B cell (primary cell): ENCODE measurements around the gene C15orf40. TPM values are rescaled to one million over a fixed set of nuclear protein-coding genes. Genes with fewer than 3 reads are reported as not detected.
A peak's percentile ranks its signal among the peaks of the same experiment; 100 is the strongest.

Experiments
- ATAC-seq: fragments of 200-7000 bp; cut with Tn5 transposase; one replicate; pipeline ENCODE4 v1.10.0; 2021; ENCODE audit warnings: low read depth, mild to moderate bottlenecking, moderate number of reproducible peaks, moderate library complexity
- CTCF ChIA-PET: fragments of 350-600 bp; sonication (Branson Sonifier 250); formaldehyde crosslinking; loops from one replicate; lab custom pipeline; 2021; ENCODE audit warnings: antibody characterized with exemption, inconsistent platforms; lab: Charles Lee
- POLR2A ChIA-PET: fragments of 350-600 bp; sonication (Branson Sonifier 250); formaldehyde crosslinking; loops from one replicate; lab custom pipeline; 2021; ENCODE audit warnings: antibody characterized with exemption; lab: Charles Lee
- DNase-seq: peaks from one replicate; pipeline ENCODE4 v3.0.0; 2013
- H2AFZ ChIP-seq: 2 replicates; pipeline ENCODE4 v1.6.1; 2012; ENCODE audit warnings: mild to moderate bottlenecking, low read depth, low read length; ENCODE audit not compliant: insufficient read depth, poor library complexity, severe bottlenecking
- H3K27ac ChIP-seq, 2 donors: 1 replicate in 1 of 2; 2 replicates in 1 of 2; pipeline ENCODE4 v1.5.1; 2012 to 2013; ENCODE audit warnings: low read length in 2 of 2, mild to moderate bottlenecking in 2 of 2, moderate library complexity in 1 of 2
- H3K27me3 ChIP-seq, 4 experiments: fragments of 200-600 bp in 1 of 4; sonication (generic) in 1 of 4; replicated peaks in 1 of 4; 1 replicate in 2 of 4; 2 replicates in 2 of 4; pipeline versions ENCODE4 v1.6.1 to v1.7.0; 2013 to 2016; ENCODE audit warnings: low read length in 3 of 4, mild to moderate bottlenecking in 2 of 4, mixed read lengths in 1 of 4, moderate library complexity in 1 of 4; ENCODE audit not compliant: insufficient read depth in 4 of 4, control insufficient read depth in 3 of 4; ENCODE audit errors: control extremely low read depth in 1 of 4
- H3K36me3 ChIP-seq, 2 experiments: replicated peaks in 1 of 2; 1 replicate in 1 of 2; 2 replicates in 1 of 2; pipeline versions ENCODE4 v1.6.1 to v1.7.1; 2013; ENCODE audit warnings: low read length in 1 of 2; ENCODE audit not compliant: insufficient read depth in 2 of 2, control insufficient read depth in 1 of 2; ENCODE audit errors: control extremely low read depth in 1 of 2, extremely low read depth in 1 of 2
- H3K4me1 ChIP-seq, 2 donors: fragments of 200-600 bp in 1 of 2; sonication (generic) in 1 of 2; 1 replicate in 1 of 2; 2 replicates in 1 of 2; pipeline versions ENCODE4 v1.5.1 to v1.6.1; 2013 to 2017; ENCODE audit warnings: low read length in 2 of 2; ENCODE audit not compliant: control insufficient read depth in 2 of 2, insufficient read depth in 2 of 2
- H3K4me2 ChIP-seq: replicated peaks from 2 replicates; pipeline ENCODE3; 2012; ENCODE audit warnings: mild to moderate bottlenecking, low read depth, low read length; ENCODE audit not compliant: poor library complexity, severe bottlenecking
- H3K4me3 ChIP-seq, 5 experiments: fragments of 200-600 bp in 1 of 5; sonication (generic) in 1 of 5; 1 replicate in 3 of 5; 2 replicates in 2 of 5; pipeline versions ENCODE4 v1.5.1 to v1.7.0; 2011 to 2016; ENCODE audit warnings: low read length in 4 of 5, mild to moderate bottlenecking in 4 of 5, low read depth in 2 of 5, control low read depth in 1 of 5, moderate library complexity in 1 of 5; ENCODE audit not compliant: insufficient read depth in 1 of 5; ENCODE audit errors: control extremely low read depth in 1 of 5, extremely low read depth in 1 of 5
- H3K79me2 ChIP-seq: fragments of 200-600 bp; sonication (generic); one replicate; pipeline ENCODE4 v1.6.0; 2016; ENCODE audit warnings: low read length; ENCODE audit not compliant: control insufficient read depth, insufficient read depth
- H3K9ac ChIP-seq: fragments of 200-600 bp; sonication (generic); 2 replicates; pipeline ENCODE4 v1.6.1; 2017; ENCODE audit warnings: mild to moderate bottlenecking, low read length, moderate library complexity
- H3K9me3 ChIP-seq, 3 donors: one replicate each; pipeline versions ENCODE4 v1.6.1 to v1.7.1; 2013; ENCODE audit warnings: low read length in 2 of 3; ENCODE audit not compliant: control insufficient read depth in 2 of 3, insufficient read depth in 1 of 3; ENCODE audit errors: control extremely low read depth in 1 of 3
- H4K20me1 ChIP-seq: 2 replicates; pipeline ENCODE4 v1.6.0; 2012; ENCODE audit warnings: mild to moderate bottlenecking, low read length; ENCODE audit not compliant: insufficient read depth, control insufficient read depth, poor library complexity, severe bottlenecking
- H3K27ac Mint-ChIP-seq: one replicate; pipeline ENCODE4 v1.8.0; 2021; ENCODE audit warnings: mixed read lengths
- H3K27me3 Mint-ChIP-seq: one replicate; pipeline ENCODE4 v1.8.0; 2021; ENCODE audit warnings: mixed read lengths
- H3K4me1 Mint-ChIP-seq: one replicate; pipeline ENCODE4 v1.8.0; 2021; ENCODE audit warnings: mixed read lengths
- H3K4me3 Mint-ChIP-seq: one replicate; pipeline ENCODE4 v1.8.0; 2021; ENCODE audit warnings: mixed read lengths
- H3K9me3 Mint-ChIP-seq: one replicate; pipeline ENCODE4 v1.8.0; 2022; ENCODE audit warnings: mixed read lengths; ENCODE audit not compliant: insufficient read depth
- EZH2 ChIP-seq: IDR thresholded peaks from 2 replicates; pipeline ENCODE4 v1.6.1; 2012; ENCODE audit warnings: borderline replicate concordance, low read depth, mild to moderate bottlenecking, moderate library complexity, low read length; ENCODE audit not compliant: insufficient read depth, poor library complexity, severe bottlenecking
- WGBS: methylation state at CpG from one replicate; pipeline ENCODE4 v1.1.5; 2013; ENCODE audit warnings: missing lambda C conversion rate; ENCODE audit not compliant: insufficient coverage; 5-methylcytosine and 5-hydroxymethylcytosine counted together
- intact Hi-C: fragments of 100-400 bp; cut with micrococcal nuclease; formaldehyde crosslinking; loops from one replicate; pipeline ENCODE4 v1.10.0; 2022
- polyA plus RNA-seq: library from polyadenylated mRNA; depleted of rRNA; stranded (reverse); fragments of >200 nt; gene quantifications from 2 replicates; pipeline ENCODE4 v1.2.3, GENCODE V29; 2012
- total RNA-seq, 2 donors: library from RNA; stranded (reverse); fragments of 120-200 nt in 1 of 2; gene quantifications; 1 replicate in 1 of 2; 2 replicates in 1 of 2; pipeline versions ENCODE4 v1.2.3 to v1.2.4, GENCODE V29; 2013 to 2022
- TF ChIP-seq, protein P1 (sequence below): fragments of 200-600 bp; IDR thresholded peaks from one replicate; pipeline ENCODE4 v1.8.0; 2022; ENCODE audit warnings: antibody characterized with exemption, mild to moderate bottlenecking

Gene C15orf40
- total and polyA plus RNA-seq, 2 donors (not counting 1 experiment from before 2014, with no cell fraction given) = 24.0 to 40.7 TPM

GRCh38 chr15:82950295-82950694 is 61.1 kb downstream of the C15orf40 start:
- no peak overlapping the region for H3K27ac ChIP-seq
- H3K4me3 ChIP-seq = no peak overlapping the region
- DNase-seq (no peak), ATAC-seq (no peak)
- intact Hi-C loops = no loop called here
- ChIA-PET POLR2A (interaction anchor here (0.6 kb wide), 1 partner anchor 207 kb away, joined by 4 read pairs; no protein-coding TSS in a partner anchor), CTCF (no interaction called here)
- no peaks in the 10 kb centered on the region for H3K9me3 Mint-ChIP-seq
- no peak overlapping the region for H3K4me3 Mint-ChIP-seq
- H3K4me2 ChIP-seq = peak overlapping the region; percentile 84
- H3K4me1 ChIP-seq = peaks cover 22 to 27% of the 10 kb centered on the region in 2 donors
- no peak overlapping the region for H3K27ac Mint-ChIP-seq
- no peak overlapping the region for H3K9ac ChIP-seq
- H2AFZ ChIP-seq = no peak overlapping the region
- no CpG with 5 or more reads among the region's 5 CpGs for WGBS
- no peaks in the 10 kb centered on the region for H4K20me1 ChIP-seq
- H3K79me2 ChIP-seq = no peaks in the 10 kb centered on the region
- no peaks in the 10 kb centered on the region for H3K36me3 ChIP-seq
- peaks cover 0 to 5% (median 5%) of the 10 kb centered on the region in 4 experiments for H3K27me3 ChIP-seq
- H3K4me1 Mint-ChIP-seq = peaks cover 12% of the 10 kb centered on the region
- TF ChIP-seq EZH2 = no peak
- TF ChIP-seq, protein P1, sequence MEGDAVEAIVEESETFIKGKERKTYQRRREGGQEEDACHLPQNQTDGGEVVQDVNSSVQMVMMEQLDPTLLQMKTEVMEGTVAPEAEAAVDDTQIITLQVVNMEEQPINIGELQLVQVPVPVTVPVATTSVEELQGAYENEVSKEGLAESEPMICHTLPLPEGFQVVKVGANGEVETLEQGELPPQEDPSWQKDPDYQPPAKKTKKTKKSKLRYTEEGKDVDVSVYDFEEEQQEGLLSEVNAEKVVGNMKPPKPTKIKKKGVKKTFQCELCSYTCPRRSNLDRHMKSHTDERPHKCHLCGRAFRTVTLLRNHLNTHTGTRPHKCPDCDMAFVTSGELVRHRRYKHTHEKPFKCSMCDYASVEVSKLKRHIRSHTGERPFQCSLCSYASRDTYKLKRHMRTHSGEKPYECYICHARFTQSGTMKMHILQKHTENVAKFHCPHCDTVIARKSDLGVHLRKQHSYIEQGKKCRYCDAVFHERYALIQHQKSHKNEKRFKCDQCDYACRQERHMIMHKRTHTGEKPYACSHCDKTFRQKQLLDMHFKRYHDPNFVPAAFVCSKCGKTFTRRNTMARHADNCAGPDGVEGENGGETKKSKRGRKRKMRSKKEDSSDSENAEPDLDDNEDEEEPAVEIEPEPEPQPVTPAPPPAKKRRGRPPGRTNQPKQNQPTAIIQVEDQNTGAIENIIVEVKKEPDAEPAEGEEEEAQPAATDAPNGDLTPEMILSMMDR = no peak
- H3K9me3 ChIP-seq = no peaks in the 10 kb centered on the region
- peaks cover 22% of the 10 kb centered on the region for H3K27me3 Mint-ChIP-seq

DNA sequence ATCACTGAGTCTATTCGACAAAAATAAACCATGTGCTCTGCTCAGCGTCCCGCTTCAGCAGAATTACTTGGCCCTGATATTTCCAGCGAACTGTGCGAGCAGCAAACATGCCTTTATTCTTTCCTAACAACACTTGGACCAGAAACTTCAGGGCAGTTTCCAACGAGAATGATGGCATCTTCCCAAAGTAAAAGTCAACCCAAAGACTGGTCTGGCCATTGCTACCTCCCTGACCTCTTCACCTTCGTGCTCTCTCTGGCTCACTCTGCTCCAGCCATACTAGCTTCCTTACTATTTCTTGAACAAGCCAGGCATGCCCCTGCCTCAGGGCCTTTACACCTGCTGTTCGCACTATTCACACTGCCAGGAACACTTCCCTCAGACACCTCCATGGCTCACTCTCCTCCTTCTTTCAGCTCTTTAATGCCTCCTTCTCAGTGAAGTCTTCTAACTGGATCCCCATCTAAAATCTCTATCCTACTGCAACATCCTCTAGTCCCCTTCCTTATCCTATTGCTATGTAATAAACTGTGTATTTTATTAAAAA is 65.2 kb downstream of the C15orf40 start:
- 96% methylated on average over 8 of the region's 8 CpGs for WGBS
- H4K20me1 ChIP-seq = no peaks in the 10 kb centered on the region
- H3K27me3 Mint-ChIP-seq = peaks cover 14% of the 10 kb centered on the region
- H2AFZ ChIP-seq = no peak overlapping the region
- H3K9me3 Mint-ChIP-seq = no peaks in the 10 kb centered on the region
- peaks cover 0 to under 1% (median 0%) of the 10 kb centered on the region in 4 experiments for H3K27me3 ChIP-seq
- H3K79me2 ChIP-seq = no peaks in the 10 kb centered on the region
- peaks cover 18 to 24% of the 10 kb centered on the region in 2 donors for H3K4me1 ChIP-seq
- no peak overlapping the region for H3K4me3 ChIP-seq
- H3K27ac Mint-ChIP-seq = no peak overlapping the region
- H3K4me3 Mint-ChIP-seq = no peak overlapping the region
- no peak overlapping the region for H3K9ac ChIP-seq
- no peaks in the 10 kb centered on the region for H3K9me3 ChIP-seq
- peaks cover 12% of the 10 kb centered on the region for H3K4me1 Mint-ChIP-seq
- intact Hi-C loops = no loop called here
- DNase-seq (no peak), ATAC-seq (no peak)
- ChIA-PET CTCF (no interaction called here), POLR2A (no interaction called here)
- H3K27ac ChIP-seq = no peak overlapping the region
- no peak overlapping the region for H3K4me2 ChIP-seq
- H3K36me3 ChIP-seq = no peaks in the 10 kb centered on the region
- TF ChIP-seq, protein P1 = no peak
